HG03108 (cell line): ENCODE results near the gene SLC37A1.

Experiments used
- ATAC-seq: cut with Tn5 transposase; IDR thresholded peaks from one replicate; pipeline ENCODE4 v1.9.1; 2021; ENCODE audit warnings: moderate library complexity; ENCODE audit not compliant: unreplicated experiment

SLC37A1 gene

GRCh38 chr21:42503711-42504110 lies 9.9 kb upstream of the SLC37A1 start:
- ATAC-seq, result no peak

- peak; percentile 73 for ATAC-seq
These were observed 8.4 kb upstream of the SLC37A1 start for GRCh38 chr21:42505090-42505726.

- ATAC-seq, result no peak
These were observed 6.2 kb upstream of the SLC37A1 start for GRCh38 chr21:42507418-42507817.

GRCh38 chr21:42508371-42508770 lies 5.3 kb upstream of the SLC37A1 start:
- no peak for ATAC-seq

- ATAC-seq, result no peak
These were observed 4.4 kb upstream of the SLC37A1 start for GRCh38 chr21:42509244-42509643.

GRCh38 chr21:42512346-42513034 lies 1.2 kb upstream of the SLC37A1 start:
- ATAC-seq, result no peak

GRCh38 chr21:42513985-42514882 lies 582 bp downstream of the SLC37A1 start:
- ATAC-seq, result peak; percentile 44

GRCh38 chr21:42514883-42515228 lies 1.2 kb downstream of the SLC37A1 start:
- ATAC-seq, result no peak

GRCh38 chr21:42515708-42516502 lies 2.3 kb downstream of the SLC37A1 start:
- ATAC-seq, result no peak

GRCh38 chr21:42518215-42518614 lies 4.6 kb downstream of the SLC37A1 start:
- no peak for ATAC-seq

- no peak for ATAC-seq
These were observed 5.0 kb downstream of the SLC37A1 start for GRCh38 chr21:42518626-42519025.

- no peak for ATAC-seq
These were observed 7.1 kb downstream of the SLC37A1 start for GRCh38 chr21:42520628-42521253.

- no peak for ATAC-seq
These were observed 7.7 kb downstream of the SLC37A1 start for GRCh38 chr21:42521384-42521783.

- no peak for ATAC-seq
These were observed 8.2 kb downstream of the SLC37A1 start for GRCh38 chr21:42521805-42522204.

- no peak for ATAC-seq
These were observed 8.6 kb downstream of the SLC37A1 start for GRCh38 chr21:42522271-42522670.

GRCh38 chr21:42522771-42523170 lies 9.1 kb downstream of the SLC37A1 start:
- no peak for ATAC-seq

- ATAC-seq, result no peak
These were observed 9.6 kb downstream of the SLC37A1 start for GRCh38 chr21:42523211-42523610.

GRCh38 chr21:42523941-42524340 lies 10.3 kb downstream of the SLC37A1 start:
- no peak for ATAC-seq

- peak; percentile 62 for ATAC-seq
These were observed 10.8 kb downstream of the SLC37A1 start for GRCh38 chr21:42524341-42525028.

GRCh38 chr21:42525029-42525581 lies 11.5 kb downstream of the SLC37A1 start:
- no peak for ATAC-seq
